ENCODE results near the gene TAF11L8. TPM values are rescaled to one million over a fixed set of nuclear protein-coding genes. Genes with fewer than 3 reads are reported as not detected.
"Not testable (repeated sequence)": the region's sequence is repeated elsewhere in the genome, so short reads cannot be mapped to it uniquely, and the experiment has no call there.

Gene TAF11L8

GRCh38 chr5:17594255-17594654 lies 3.5 kb upstream of the TAF11L8 start, which contains the start of gene TAF11L9:
Gene TAF11L9, minus strand, starts transcription at chr5:17594394.
- H2BK15ac ChIP-seq (ENCODE audit: low read depth, poor library complexity, severe bottlenecking); H3K18ac ChIP-seq (ENCODE audit: low read depth in 1 of 2, low read length in 2 of 2); H2AK5ac ChIP-seq (ENCODE audit: low read length, severe bottlenecking); H3K4me2 ChIP-seq (ENCODE audit: low read length, poor library complexity, severe bottlenecking); H3K9me3 ChIP-seq (ENCODE audit: control insufficient read depth, low read length); H4K8ac ChIP-seq (ENCODE audit: low read length); H2BK5ac ChIP-seq (ENCODE audit: low read depth, low read length, poor library complexity, severe bottlenecking); H2AFZ ChIP-seq (ENCODE audit: low read depth, low read length); H3K9ac ChIP-seq (ENCODE audit: low read length); H3K4me3 ChIP-seq (ENCODE audit: insufficient read depth in 1 of 2, low read depth in 1 of 2, low read length in 2 of 2); H3K23ac ChIP-seq (ENCODE audit: low read length in 2 of 2); H4K91ac ChIP-seq (ENCODE audit: low read length); H3K79me1 ChIP-seq (replicated peaks; ENCODE audit: low read length, poor library complexity, severe bottlenecking); H2BK12ac ChIP-seq (ENCODE audit: low read length in 2 of 2); H3K27ac ChIP-seq (ENCODE audit: low read length, poor library complexity, severe bottlenecking); H3K14ac ChIP-seq (ENCODE audit: low read length in 2 of 2); H3K27me3 ChIP-seq (ENCODE audit: control insufficient read depth in 1 of 2, insufficient read depth in 1 of 2, low read length in 2 of 2); H3K4me1 ChIP-seq (ENCODE audit: control insufficient read depth, insufficient read depth, low read depth, low read length); H3K36me3 ChIP-seq (ENCODE audit: control insufficient read depth in 1 of 2, insufficient read depth in 2 of 2, low read depth in 1 of 2, low read length in 2 of 2); H2BK120ac ChIP-seq (ENCODE audit: low read depth, low read length); DNase-seq; H3K4ac ChIP-seq (ENCODE audit: low read depth in 1 of 2, low read length in 2 of 2): not testable (repeated sequence)
- WGBS: no CpG with 5 or more reads among the region's 15 CpGs

GRCh38 chr5:17585658-17586057 lies 5.1 kb downstream of the TAF11L8 start, which contains the start of gene TAF11L7:
Gene TAF11L7, minus strand, starts transcription at chr5:17585758.
- not testable (repeated sequence) for H2AFZ ChIP-seq (ENCODE audit: low read depth, low read length); H4K91ac ChIP-seq (ENCODE audit: low read length); H2BK15ac ChIP-seq (ENCODE audit: low read depth, poor library complexity, severe bottlenecking); H3K27me3 ChIP-seq (ENCODE audit: control insufficient read depth in 1 of 2, insufficient read depth in 1 of 2, low read length in 2 of 2); H3K9ac ChIP-seq (ENCODE audit: low read length); H3K9me3 ChIP-seq (ENCODE audit: control insufficient read depth, low read length); H3K4me3 ChIP-seq (ENCODE audit: insufficient read depth in 1 of 2, low read depth in 1 of 2, low read length in 2 of 2); H3K79me1 ChIP-seq (replicated peaks; ENCODE audit: low read length, poor library complexity, severe bottlenecking); H3K14ac ChIP-seq (ENCODE audit: low read length in 2 of 2); H2BK120ac ChIP-seq (ENCODE audit: low read depth, low read length); H3K27ac ChIP-seq (ENCODE audit: low read length, poor library complexity, severe bottlenecking); H2BK5ac ChIP-seq (ENCODE audit: low read depth, low read length, poor library complexity, severe bottlenecking); H3K18ac ChIP-seq (ENCODE audit: low read depth in 1 of 2, low read length in 2 of 2); H3K23ac ChIP-seq (ENCODE audit: low read length in 2 of 2); H3K4ac ChIP-seq (ENCODE audit: low read depth in 1 of 2, low read length in 2 of 2); H3K4me2 ChIP-seq (ENCODE audit: low read length, poor library complexity, severe bottlenecking); H4K8ac ChIP-seq (ENCODE audit: low read length); H2BK12ac ChIP-seq (ENCODE audit: low read length in 2 of 2); H3K36me3 ChIP-seq (ENCODE audit: control insufficient read depth in 1 of 2, insufficient read depth in 2 of 2, low read depth in 1 of 2, low read length in 2 of 2); H2AK5ac ChIP-seq (ENCODE audit: low read length, severe bottlenecking); H3K4me1 ChIP-seq (ENCODE audit: control insufficient read depth, insufficient read depth, low read depth, low read length); DNase-seq
- WGBS: no CpG with 5 or more reads among the region's 16 CpGs

Small RNA genes lying within 50 kb of the gene (small RNA-seq; reads per million reads assigned to genes)
- gene AC233724.3 (ENCODE audit: low read depth) (not detected), gene AC233724.6 (ENCODE audit: low read depth) (not detected), gene AC233724.7 (ENCODE audit: low read depth) (not detected)
